GM18498 (cell line): ENCODE measurements around the gene SLC19A2.

ENCODE experiments used
- ATAC-seq: cut with Tn5 transposase; IDR thresholded peaks from one replicate; pipeline ENCODE4 v1.9.1; 2021; ENCODE audit warnings: mild to moderate bottlenecking, moderate library complexity; ENCODE audit not compliant: unreplicated experiment

The SLC19A2 gene

GRCh38 chr1:169485431-169486280, at the start of gene SLC19A2:
TSS of gene SLC19A2 (minus strand) at chr1:169485944. CDS start at chr1:169485766, 178 bp downstream.
- ATAC-seq, result peak; percentile 98

- no peak for ATAC-seq
Observed at GRCh38 chr1:169534653-169535052, 48.9 kb upstream of the SLC19A2 start.

- peak; percentile 51 for ATAC-seq
Observed at GRCh38 chr1:169533528-169534190, 47.9 kb upstream of the SLC19A2 start.

- no peak for ATAC-seq
Observed at GRCh38 chr1:169530448-169530847, 44.7 kb upstream of the SLC19A2 start.

- ATAC-seq, result no peak
Observed at GRCh38 chr1:169529068-169529642, 43.4 kb upstream of the SLC19A2 start.

- no peak for ATAC-seq
Observed at GRCh38 chr1:169528215-169529067, 42.7 kb upstream of the SLC19A2 start.

- ATAC-seq, result no peak
Observed at GRCh38 chr1:169527451-169528214, 41.9 kb upstream of the SLC19A2 start.

GRCh38 chr1:169527001-169527400, 41.3 kb upstream of the SLC19A2 start:
- no peak for ATAC-seq

GRCh38 chr1:169526120-169526832, 40.5 kb upstream of the SLC19A2 start:
- ATAC-seq, result no peak

GRCh38 chr1:169525391-169525790, 39.6 kb upstream of the SLC19A2 start:
- no peak for ATAC-seq

- no peak for ATAC-seq
Observed at GRCh38 chr1:169523904-169524303, 38.2 kb upstream of the SLC19A2 start.

GRCh38 chr1:169521226-169521625, 35.5 kb upstream of the SLC19A2 start:
- no peak for ATAC-seq

- no peak for ATAC-seq
Observed at GRCh38 chr1:169517558-169518186, 31.9 kb upstream of the SLC19A2 start.

GRCh38 chr1:169515641-169516040, 29.9 kb upstream of the SLC19A2 start:
- ATAC-seq, result no peak

GRCh38 chr1:169514566-169515270, 29.0 kb upstream of the SLC19A2 start:
- no peak for ATAC-seq

- no peak for ATAC-seq
Observed at GRCh38 chr1:169513208-169513607, 27.5 kb upstream of the SLC19A2 start.

GRCh38 chr1:169511316-169512005, 25.7 kb upstream of the SLC19A2 start:
- no peak for ATAC-seq

- no peak for ATAC-seq
Observed at GRCh38 chr1:169510060-169510459, 24.3 kb upstream of the SLC19A2 start.
